ENCODE measurements around the gene FEM1A.
"Not testable (repeated sequence)": the region's sequence is repeated elsewhere in the genome, so short reads cannot be mapped to it uniquely, and the experiment has no call there.

Gene FEM1A

DNA sequence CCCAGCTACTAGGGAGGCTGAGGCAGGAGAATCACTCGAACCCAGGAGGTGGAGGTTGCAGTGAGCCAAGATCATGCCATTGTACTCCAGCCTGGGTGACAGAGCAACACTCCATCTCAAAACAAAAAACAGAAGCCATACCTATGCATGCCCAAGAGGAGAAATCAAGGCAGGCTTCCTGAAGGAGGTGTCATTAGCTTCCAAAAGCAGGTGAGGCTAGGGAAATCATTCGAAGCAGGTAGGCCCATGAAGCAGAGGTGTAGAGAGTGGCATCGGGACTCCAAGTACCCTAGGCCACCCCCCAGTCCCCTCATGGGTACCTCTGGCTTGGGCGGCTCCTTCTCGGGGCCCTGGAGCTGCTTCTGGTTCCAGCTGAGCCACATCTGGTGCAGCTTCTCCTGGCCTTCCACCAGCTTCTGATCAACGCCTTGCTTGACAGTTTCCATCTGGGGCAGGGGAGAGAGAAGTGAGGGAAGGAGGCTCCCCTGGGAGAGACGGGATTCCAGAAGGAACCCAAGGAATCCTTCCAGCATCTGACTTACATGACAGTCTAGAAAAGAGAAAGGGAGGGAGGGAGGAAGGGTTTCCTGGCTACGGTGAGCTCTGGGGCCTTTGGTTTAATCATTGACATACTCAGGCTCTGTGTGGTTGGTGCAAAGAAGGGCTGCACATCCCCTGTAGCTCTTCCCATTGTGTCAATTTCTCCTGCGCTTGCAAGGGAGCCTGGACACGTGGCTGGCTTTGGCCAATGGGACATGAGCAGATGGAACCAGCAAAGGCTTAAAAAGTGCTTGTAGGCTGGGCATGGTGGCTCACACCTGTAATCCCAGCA is 53.0 kb downstream of the FEM1A start:
- in situ Hi-C loops (cut with MboI; ENCODE audit: low sequenced_read_pairs): no loop called here

- in situ Hi-C loops (cut with MboI; ENCODE audit: low sequenced_read_pairs): not testable (repeated sequence)
These were observed 54.4 kb downstream of the FEM1A start for GRCh38 chr19:4845975-4846374.

GRCh38 chr19:4847190-4847973 is 55.8 kb downstream of the FEM1A start:
- in situ Hi-C loops (cut with MboI; ENCODE audit: low sequenced_read_pairs): no loop called here

- in situ Hi-C loops (cut with MboI; ENCODE audit: low sequenced_read_pairs): no loop called here
These were observed 57.5 kb downstream of the FEM1A start for GRCh38 chr19:4849019-4849418.
